ENCODE measurements around the gene INPP5D. TPM values are rescaled to one million over a fixed set of nuclear protein-coding genes. Genes with fewer than 3 reads are reported as not detected.

INPP5D gene
- total and polyA plus RNA-seq, 2 of the 8 experiments (the other 6 are each of a cell fraction or from before 2014, with no cell fraction given) = 4.5 to 7.1 TPM

DNA sequence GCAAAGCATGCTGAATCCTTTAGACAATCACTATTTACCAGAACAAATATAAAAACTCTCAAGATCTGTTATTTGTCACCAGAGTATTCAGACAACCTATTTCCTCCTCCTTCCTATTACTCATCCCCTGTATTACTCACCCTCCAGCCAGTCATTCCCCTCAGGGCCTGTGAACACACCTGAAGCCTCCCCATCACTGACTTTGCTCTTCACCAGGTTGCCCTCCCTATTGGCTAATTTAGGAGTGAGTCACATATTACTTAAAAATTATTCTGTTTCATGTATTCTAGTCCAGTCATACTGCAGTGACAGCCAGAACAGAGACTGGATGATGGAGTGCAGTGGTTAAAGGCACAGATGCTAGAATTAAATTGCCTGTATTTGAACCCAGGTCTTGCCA is 187.6 kb downstream of the INPP5D start:
- no peak overlapping the region for H2BK12ac ChIP-seq (ENCODE audit: low read depth, low read length)
- H3K4me3 ChIP-seq (ENCODE audit: extremely low read depth in 1 of 4, insufficient read depth in 2 of 4, low read depth in 3 of 4, low read length in 4 of 4) = no peak overlapping the region
- no peak overlapping the region for H3K14ac ChIP-seq (ENCODE audit: insufficient read length)
- H3K23ac ChIP-seq (ENCODE audit: insufficient read length) = no peak overlapping the region
- no peak overlapping the region for H4K5ac ChIP-seq (ENCODE audit: insufficient read length, low read depth, low read length)
- no peaks in the 10 kb centered on the region for H3K36me3 ChIP-seq (ENCODE audit: control insufficient read depth in 2 of 4, insufficient read depth in 4 of 4, low read length in 3 of 4)
- H3K27ac ChIP-seq (ENCODE audit: low read depth, low read length) = no peak overlapping the region
- FAIRE-seq (no peak), DNase-seq (ENCODE audit: low read depth in 1 of 2, low spot score in 2 of 2) (no peak)
- no peak overlapping the region for H2AK5ac ChIP-seq (ENCODE audit: low read depth, low read length)
- no peak overlapping the region for H3K9ac ChIP-seq (replicated peaks in 1 of 4; ENCODE audit: extremely low read depth in 1 of 4, low read depth in 3 of 4, low read length in 3 of 4)
- no peak overlapping the region for H2BK20ac ChIP-seq (ENCODE audit: low read length)
- H3K79me1 ChIP-seq (ENCODE audit: low read depth, low read length) = no peaks in the 10 kb centered on the region
- no peak overlapping the region for H3K18ac ChIP-seq (ENCODE audit: extremely low read depth, low read length)
- no peak overlapping the region for H2AFZ ChIP-seq (ENCODE audit: low read length)
- no peak overlapping the region for H4K8ac ChIP-seq (ENCODE audit: extremely low read depth, insufficient read depth, low read length)
- no peak overlapping the region for H4K91ac ChIP-seq (replicated peaks; ENCODE audit: insufficient read length, low read length)
- no peaks in the 10 kb centered on the region for H4K20me1 ChIP-seq (replicated peaks in 1 of 2; ENCODE audit: control insufficient read depth in 1 of 2, insufficient read depth in 2 of 2, low read length in 2 of 2)
- peaks cover 0 to 1% (median 0%) of the 10 kb centered on the region in 4 experiments; a peak in 1 of 7 replicates for H3K27me3 ChIP-seq (replicated peaks in 1 of 4; ENCODE audit: control insufficient read depth in 3 of 4, extremely low read depth in 1 of 4, insufficient read depth in 3 of 4, low read length in 3 of 4)
- no peaks in the 10 kb centered on the region for H3K4me1 ChIP-seq (replicated peaks in 1 of 4; ENCODE audit: control insufficient read depth in 3 of 4, insufficient read depth in 4 of 4, low read length in 3 of 4)
- no peak overlapping the region for H2BK5ac ChIP-seq (ENCODE audit: low read depth, low read length)
- no peaks in the 10 kb centered on the region; the same call in 1 of the 2 replicates for H3K23me2 ChIP-seq (ENCODE audit: low read depth, low read length)
- POLR2A ChIA-PET (ENCODE audit: partially characterized antibody) = no interaction called here
- no peak overlapping the region for H2BK15ac ChIP-seq (ENCODE audit: low read length)
- H3K4ac ChIP-seq (replicated peaks; ENCODE audit: insufficient read length, low read depth, low read length) = no peak overlapping the region
- no peak overlapping the region for H3K4me2 ChIP-seq (ENCODE audit: insufficient read depth in 1 of 2, low read depth in 2 of 2, low read length in 2 of 2)
- H3K56ac ChIP-seq (replicated peaks; ENCODE audit: insufficient read length, low read depth, low read length) = no peak overlapping the region
- peaks cover 6 to 9% of the 10 kb centered on the region in 2 experiments; a peak in 3 of 4 replicates for H3K79me2 ChIP-seq (ENCODE audit: control insufficient read depth in 1 of 2, insufficient read depth in 2 of 2, low read length in 2 of 2)
- CTCF ChIA-PET (ENCODE audit: partially characterized antibody) = interaction anchor here (2.0 kb wide), 1 partner anchor 149 kb away, joined by 6 read pairs; no protein-coding TSS in a partner anchor
- peaks cover 8 to 14% of the 10 kb centered on the region in 2 experiments; a peak in 3 of 4 replicates for H3K9me3 ChIP-seq (ENCODE audit: insufficient read depth in 2 of 2, low read depth in 1 of 2, low read length in 1 of 2)
- no peak overlapping the region for H2BK120ac ChIP-seq (replicated peaks; ENCODE audit: low read depth, low read length)
- TF ChIP-seq USF2 (IDR thresholded peaks at IDR 0.05; ENCODE audit: low read length) (no peak), TAF1 (IDR thresholded peaks at IDR 0.05; ENCODE audit: low read depth, low read length) (no peak), KDM4A (IDR thresholded peaks at IDR 0.05; ENCODE audit: low read depth, low read length, severe bottlenecking) (no peak), GTF2F1 (IDR thresholded peaks at IDR 0.05; ENCODE audit: borderline replicate concordance, low read depth, low read length) (no peak), CBX8 (IDR thresholded peaks at IDR 0.05; ENCODE audit: borderline replicate concordance, low read depth, low read length) (no peak), RNF2 (IDR thresholded peaks at IDR 0.05; ENCODE audit: borderline replicate concordance, low read depth, low read length, missing control alignments, poor library complexity, severe bottlenecking) (no peak), CBX5 (IDR thresholded peaks at IDR 0.05; ENCODE audit: low read depth, low read length) (no peak), GABPA (IDR thresholded peaks at IDR 0.05; ENCODE audit: borderline replicate concordance, insufficient read depth, low read length) (no peak), NANOG (IDR thresholded peaks at IDR 0.05; ENCODE audit: insufficient read depth, low read depth, low read length, poor library complexity, severe bottlenecking) (no peak), SIN3A (conservative IDR thresholded peaks at IDR 0.05 in 1 of 2, IDR thresholded peaks at IDR 0.05 in 1 of 2; ENCODE audit: low read depth in 1 of 2, low read length in 2 of 2) (no peak)
- TF ChIP-seq, protein P1, sequence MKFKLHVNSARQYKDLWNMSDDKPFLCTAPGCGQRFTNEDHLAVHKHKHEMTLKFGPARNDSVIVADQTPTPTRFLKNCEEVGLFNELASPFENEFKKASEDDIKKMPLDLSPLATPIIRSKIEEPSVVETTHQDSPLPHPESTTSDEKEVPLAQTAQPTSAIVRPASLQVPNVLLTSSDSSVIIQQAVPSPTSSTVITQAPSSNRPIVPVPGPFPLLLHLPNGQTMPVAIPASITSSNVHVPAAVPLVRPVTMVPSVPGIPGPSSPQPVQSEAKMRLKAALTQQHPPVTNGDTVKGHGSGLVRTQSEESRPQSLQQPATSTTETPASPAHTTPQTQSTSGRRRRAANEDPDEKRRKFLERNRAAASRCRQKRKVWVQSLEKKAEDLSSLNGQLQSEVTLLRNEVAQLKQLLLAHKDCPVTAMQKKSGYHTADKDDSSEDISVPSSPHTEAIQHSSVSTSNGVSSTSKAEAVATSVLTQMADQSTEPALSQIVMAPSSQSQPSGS (IDR thresholded peaks at IDR 0.05; ENCODE audit: low read length) = no peak

Measured in H1 (cell line).